Trophoblast cell (in vitro differentiated cells and primary cell): ENCODE data around the gene ATP6AP1.
"Not testable (repeated sequence)": the region's sequence is repeated elsewhere in the genome, so short reads cannot be mapped to it uniquely, and the experiment has no call there.

Experiments used
- DNase-seq, 2 donors: peaks; one replicate each; pipeline ENCODE4 v3.0.0-alpha.2; 2016
- H2AFZ ChIP-seq: 2 replicates; pipeline ENCODE4 v1.6.1; 2013; ENCODE audit warnings: low read length, moderate library complexity, mild to moderate bottlenecking; ENCODE audit not compliant: insufficient read depth, poor library complexity
- H2AK5ac ChIP-seq: 2 replicates; pipeline ENCODE4 v1.6.1; 2013; ENCODE audit warnings: mild to moderate bottlenecking, low read length
- H2BK120ac ChIP-seq: 2 replicates; pipeline ENCODE4 v1.6.1; 2013; ENCODE audit warnings: low read length, mild to moderate bottlenecking, moderate library complexity; ENCODE audit not compliant: insufficient read depth, poor library complexity
- H2BK12ac ChIP-seq: 2 replicates; pipeline ENCODE4 v1.6.1; 2013; ENCODE audit warnings: mild to moderate bottlenecking, low read length, moderate library complexity
- H2BK5ac ChIP-seq: 2 replicates; pipeline ENCODE4 v1.6.1; 2013; ENCODE audit warnings: low read length, low read depth, moderate library complexity, mild to moderate bottlenecking; ENCODE audit not compliant: poor library complexity
- H3K14ac ChIP-seq: 2 replicates; pipeline ENCODE4 v1.6.1; 2013; ENCODE audit warnings: mild to moderate bottlenecking, low read length
- H3K18ac ChIP-seq: 2 replicates; pipeline ENCODE4 v1.6.1; 2013; ENCODE audit warnings: mild to moderate bottlenecking, low read length
- H3K23ac ChIP-seq: 2 replicates; pipeline ENCODE4 v1.6.1; 2013; ENCODE audit warnings: low read length
- H3K27ac ChIP-seq: 2 replicates; pipeline ENCODE4 v1.5.1; 2013; ENCODE audit warnings: low read depth, mild to moderate bottlenecking, inconsistent platforms, low read length, moderate library complexity
- H3K27me3 ChIP-seq: 2 replicates; pipeline ENCODE4 v1.6.1; 2013; ENCODE audit warnings: inconsistent platforms, mild to moderate bottlenecking, low read length, moderate library complexity; ENCODE audit not compliant: insufficient read depth
- H3K36me3 ChIP-seq, 2 experiments: 1 replicate in 1 of 2; 2 replicates in 1 of 2; pipeline ENCODE4 v1.6.1; 2013; ENCODE audit warnings: low read length in 2 of 2, mild to moderate bottlenecking in 2 of 2, moderate library complexity in 1 of 2; ENCODE audit not compliant: insufficient read depth in 2 of 2, control insufficient read depth in 1 of 2
- H3K4ac ChIP-seq: 2 replicates; pipeline ENCODE4 v1.6.1; 2013; ENCODE audit warnings: low read depth, mild to moderate bottlenecking, low read length, moderate library complexity
- H3K4me1 ChIP-seq, 2 experiments: 1 replicate in 1 of 2; 2 replicates in 1 of 2; pipeline ENCODE4 v1.6.1; 2013; ENCODE audit warnings: low read length in 2 of 2, mild to moderate bottlenecking in 2 of 2, moderate library complexity in 1 of 2; ENCODE audit not compliant: insufficient read depth in 2 of 2, control insufficient read depth in 1 of 2
- H3K4me2 ChIP-seq: 2 replicates; pipeline ENCODE4 v1.6.1; 2013; ENCODE audit warnings: inconsistent platforms, mild to moderate bottlenecking, low read length, moderate library complexity
- H3K4me3 ChIP-seq: 2 replicates; pipeline ENCODE4 v1.5.1; 2013; ENCODE audit warnings: mild to moderate bottlenecking, low read depth, low read length, inconsistent platforms
- H3K79me1 ChIP-seq: one replicate; pipeline ENCODE4 v1.6.1; 2013; ENCODE audit warnings: low read length
- H3K79me2 ChIP-seq: 2 replicates; pipeline ENCODE4 v1.6.1; 2013; ENCODE audit warnings: low read length, mild to moderate bottlenecking; ENCODE audit not compliant: control insufficient read depth, insufficient read depth, poor library complexity
- H3K9ac ChIP-seq: 2 replicates; pipeline ENCODE4 v1.6.1; 2013; ENCODE audit warnings: mild to moderate bottlenecking, low read length
- H3K9me3 ChIP-seq: 2 replicates; pipeline ENCODE4 v1.6.1; 2013; ENCODE audit warnings: low read depth, mild to moderate bottlenecking, control low read depth, inconsistent platforms, low read length; ENCODE audit not compliant: insufficient read depth
- H4K12ac ChIP-seq: 2 replicates; pipeline ENCODE4 v1.6.1; 2013; ENCODE audit warnings: low read depth, mild to moderate bottlenecking, low read length, moderate library complexity
- H4K8ac ChIP-seq: 2 replicates; pipeline ENCODE4 v1.6.1; 2013; ENCODE audit warnings: low read depth, mild to moderate bottlenecking, low read length, moderate library complexity
- H4K91ac ChIP-seq: one replicate; pipeline ENCODE4 v1.6.1; 2013; ENCODE audit warnings: low read depth, mild to moderate bottlenecking, low read length, moderate library complexity
- WGBS: extraction: QIAGEN DNeasy Blood & Tissue Kit; methylation state at CpG from one replicate; pipeline ENCODE4 v1.1.7; 2013; ENCODE audit warnings: missing lambda C conversion rate; ENCODE audit not compliant: insufficient read length, insufficient coverage; ENCODE audit errors: extremely low coverage; 5-methylcytosine and 5-hydroxymethylcytosine counted together

Gene ATP6AP1

GRCh38 chrX:154384284-154384892 lies 44.1 kb upstream of the ATP6AP1 start:
- Histone ChIP-seq H3K14ac (no peak overlapping the region), H3K27me3 (no peaks in the 10 kb centered on the region), H3K9ac (no peak overlapping the region), H2AFZ (no peak overlapping the region), H3K27ac (no peak overlapping the region), H4K91ac (no peak overlapping the region), H3K4ac (no peak overlapping the region), H2BK12ac (no peak overlapping the region), H2BK5ac (no peak overlapping the region), H3K23ac (no peak overlapping the region), H4K8ac (no peak overlapping the region), H3K4me3 (no peak overlapping the region), H4K12ac (no peak overlapping the region), H3K79me2 (peaks cover 8% of the 10 kb centered on the region), H3K9me3 (no peaks in the 10 kb centered on the region), H3K36me3 (peaks cover 7 to 15% of the 10 kb centered on the region in 2 experiments), H2AK5ac (no peak overlapping the region), H3K4me1 (peaks cover 6 to 8% of the 10 kb centered on the region in 2 experiments), H3K18ac (no peak overlapping the region), H3K79me1 (peaks cover 5% of the 10 kb centered on the region), H2BK120ac (no peak overlapping the region), H3K4me2 (no peak overlapping the region)
- no CpG with 5 or more reads among the region's 8 CpGs for WGBS
- no peak for DNase-seq

GRCh38 chrX:154388094-154388493 lies 40.4 kb upstream of the ATP6AP1 start:
- H3K9me3 ChIP-seq, H3K4ac ChIP-seq: not testable (repeated sequence)
- no CpG with 5 or more reads among the region's 20 CpGs for WGBS

GRCh38 chrX:154388649-154389048 lies 39.8 kb upstream of the ATP6AP1 start:
- H3K14ac ChIP-seq, H2AFZ ChIP-seq, H3K9ac ChIP-seq, H3K27ac ChIP-seq, H3K4me3 ChIP-seq, H4K12ac ChIP-seq, H3K4ac ChIP-seq, H3K23ac ChIP-seq, H4K91ac ChIP-seq, H3K79me1 ChIP-seq, H3K18ac ChIP-seq, H3K36me3 ChIP-seq, H3K4me1 ChIP-seq, H3K4me2 ChIP-seq, H4K8ac ChIP-seq, H3K9me3 ChIP-seq, DNase-seq, H2BK120ac ChIP-seq, H2AK5ac ChIP-seq, H3K79me2 ChIP-seq, H2BK5ac ChIP-seq, H3K27me3 ChIP-seq, H2BK12ac ChIP-seq: not testable (repeated sequence)
- no CpG with 5 or more reads among the region's 16 CpGs for WGBS

More at GRCh38 chrX:154388094-154388493, 40.4 kb upstream of the ATP6AP1 start:
- H2BK5ac ChIP-seq, H4K8ac ChIP-seq, H3K4me2 ChIP-seq, H3K18ac ChIP-seq, H2BK12ac ChIP-seq, H3K9ac ChIP-seq, H3K4me3 ChIP-seq, H3K36me3 ChIP-seq, H3K79me2 ChIP-seq, H4K12ac ChIP-seq, H3K23ac ChIP-seq, H2AK5ac ChIP-seq, H4K91ac ChIP-seq, H3K4me1 ChIP-seq, H2BK120ac ChIP-seq, DNase-seq, H3K14ac ChIP-seq, H3K27ac ChIP-seq, H3K27me3 ChIP-seq, H3K79me1 ChIP-seq, H2AFZ ChIP-seq: not testable (repeated sequence)

GRCh38 chrX:154389812-154390747 lies 38.4 kb upstream of the ATP6AP1 start:
- H3K36me3 ChIP-seq, H3K14ac ChIP-seq, H3K23ac ChIP-seq, H2AFZ ChIP-seq, H2BK12ac ChIP-seq, H4K8ac ChIP-seq, H3K4ac ChIP-seq, H3K79me2 ChIP-seq, H3K27me3 ChIP-seq, H3K4me1 ChIP-seq, H2BK5ac ChIP-seq, H3K4me2 ChIP-seq, H3K79me1 ChIP-seq, H4K91ac ChIP-seq, H3K27ac ChIP-seq, H3K9ac ChIP-seq, H3K9me3 ChIP-seq, H4K12ac ChIP-seq, DNase-seq, H2BK120ac ChIP-seq, H2AK5ac ChIP-seq, H3K18ac ChIP-seq, H3K4me3 ChIP-seq: not testable (repeated sequence)
- whole genome bisulfite sequencing = no CpG with 5 or more reads among the region's 121 CpGs
